HepG2 (cell line): Measurements from ENCODE around the gene IL17C. TPM values are rescaled to one million over a fixed set of nuclear protein-coding genes. Genes with fewer than 3 reads are reported as not detected.

ENCODE experiments used
- ELF3 ChIP-seq: IDR thresholded peaks from 2 replicates; pipeline ENCODE4 v1.6.1; 2016; ENCODE audit warnings: missing genetic modification reagents, missing compliant biosample characterization
- HCFC1 ChIP-seq: fragments of 150-350 bp; IDR thresholded peaks from 2 replicates; pipeline ENCODE4 v1.6.1; 2014; ENCODE audit warnings: low read depth, low read length
- KDM2A ChIP-seq: sonication (generic); formaldehyde crosslinking; IDR thresholded peaks from 2 replicates; pipeline ENCODE4 v1.4.0; 2020; ENCODE audit warnings: low read depth, missing genetic modification reagents, borderline replicate concordance
- PAF1 ChIP-seq: IDR thresholded peaks from 2 replicates; pipeline ENCODE4 v1.6.1; 2016; ENCODE audit warnings: missing genetic modification reagents, missing compliant biosample characterization
- PHF21A ChIP-seq: sonication (generic); formaldehyde crosslinking; IDR thresholded peaks from 2 replicates; pipeline ENCODE4 v1.5.0; 2020; ENCODE audit warnings: mild to moderate bottlenecking, missing genetic modification reagents
- POLR2AphosphoS2 ChIP-seq: IDR thresholded peaks from 2 replicates; pipeline ENCODE4 v1.6.1; 2011; ENCODE audit warnings: low read depth, low read length, improper control_type of control experiment
- RFX5 ChIP-seq: IDR thresholded peaks from 2 replicates; pipeline ENCODE4 v1.6.1; 2011; ENCODE audit warnings: low read depth, low read length, improper control_type of control experiment
- RFXANK ChIP-seq: IDR thresholded peaks from 2 replicates; pipeline ENCODE4 v1.6.1; 2016
- SAFB2 ChIP-seq: sonication (generic); formaldehyde crosslinking; IDR thresholded peaks from 2 replicates; pipeline ENCODE4 v1.5.1; 2020; ENCODE audit warnings: missing genetic modification reagents, low read depth, mild to moderate bottlenecking, borderline replicate concordance
- YEATS4 ChIP-seq: sonication (generic); formaldehyde crosslinking; IDR thresholded peaks from 2 replicates; pipeline ENCODE4 v1.4.0; 2020; ENCODE audit warnings: missing genetic modification reagents, borderline replicate concordance
- ZNF12 ChIP-seq: sonication (generic); formaldehyde crosslinking; IDR thresholded peaks from 2 replicates; pipeline ENCODE4 v1.5.0; 2020; ENCODE audit warnings: missing genetic modification reagents
- ZNF589 ChIP-seq: sonication (generic); formaldehyde crosslinking; conservative IDR thresholded peaks from 2 replicates; pipeline ENCODE4 v1.8.0; 2022; ENCODE audit warnings: mild to moderate bottlenecking, moderate library complexity, missing genetic modification reagents
- ZNF816 ChIP-seq: sonication (generic); formaldehyde crosslinking; IDR thresholded peaks from 2 replicates; pipeline ENCODE4 v1.8.0; 2022; ENCODE audit warnings: missing genetic modification reagents, mild to moderate bottlenecking, borderline replicate concordance
- polyA plus RNA-seq, 8 experiments: library from polyadenylated mRNA; depleted of rRNA in 3 of 8; stranded (reverse) in 7 of 8; unstranded in 1 of 8; fragments of >200 nt; fragmentation: Illumina TruSeq in 4 of 8; extraction: Trizol in 4 of 8; gene quantifications; 2 replicates each; pipeline versions ENCODE4 v1.2.1 to v1.2.3, GENCODE V29; 2011 to 2016; ENCODE audit warnings: low read depth in 4 of 8, missing spikeins in 1 of 8, mixed read lengths in 1 of 8; ENCODE audit not compliant: insufficient read depth in 1 of 8
- total RNA-seq, 5 experiments: library from RNA; depleted of rRNA; stranded (reverse); fragments of >200 nt; fragmentation: Illumina TruSeq; extraction: Trizol; gene quantifications; 2 replicates each; pipeline ENCODE4 v1.2.3, GENCODE V29; 2016; ENCODE audit warnings: low read depth in 1 of 5
- TF ChIP-seq, protein P1 (sequence below): sonication (generic); formaldehyde crosslinking; IDR thresholded peaks from 2 replicates; pipeline ENCODE4 v1.4.0; 2020; ENCODE audit warnings: missing genetic modification reagents
- TF ChIP-seq, protein P2 (sequence below): sonication (generic); formaldehyde crosslinking; IDR thresholded peaks from 2 replicates; pipeline ENCODE4 v1.8.1; 2023; ENCODE audit warnings: missing genetic modification reagents, inconsistent platforms, borderline replicate concordance
- TF ChIP-seq, protein P3 (sequence below): IDR thresholded peaks from 2 replicates; pipeline ENCODE4 v1.6.1; 2016

IL17C gene
- total and polyA plus RNA-seq, 2 of the 13 experiments (the other 11 are each of a cell fraction or from before 2014, with no cell fraction given) = not detected

DNA sequence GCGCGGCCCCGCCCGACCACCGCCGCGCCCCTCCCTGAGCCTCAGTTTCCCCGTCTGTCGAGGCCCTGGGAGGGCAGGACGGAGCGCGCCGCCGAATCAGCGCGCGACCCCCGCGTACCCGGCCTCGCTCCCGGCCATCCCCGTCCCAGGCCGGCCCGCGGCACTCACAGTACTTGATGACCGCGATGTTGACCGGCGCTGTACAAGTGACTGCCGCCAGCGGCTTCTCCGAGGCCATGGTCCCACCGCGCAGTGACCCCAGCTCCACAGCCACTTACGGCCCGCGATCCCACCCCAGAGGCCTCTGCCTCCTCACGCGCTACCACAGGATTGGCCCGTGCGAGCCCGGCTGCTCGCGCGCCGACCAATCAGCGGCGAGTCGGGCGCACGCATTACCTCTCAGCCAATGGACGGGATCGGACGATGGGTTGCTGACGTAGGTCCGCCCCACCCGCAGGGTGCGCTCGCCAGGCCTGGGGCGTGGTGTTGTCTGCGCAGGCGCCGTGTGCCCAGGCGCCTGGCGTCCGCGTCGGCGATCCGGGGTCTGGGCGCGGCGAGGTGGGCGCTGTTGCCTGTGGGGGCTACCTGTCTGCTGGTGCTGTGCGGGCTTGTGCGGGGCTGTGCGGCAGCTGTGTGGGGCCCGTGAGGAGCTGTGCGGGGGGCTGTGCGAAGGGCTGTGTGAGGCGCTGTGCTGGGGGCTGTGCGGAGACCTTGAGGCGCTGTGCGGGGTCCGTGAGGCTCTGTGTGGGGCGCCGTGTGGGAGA, 24.7 kb downstream of the IL17C start, which contains the start of gene MVD (continued):
- TF ChIP-seq ZNF589 (CRISPR knock-in tag) (peak; percentile 89), SAFB2 (CRISPR knock-in tag) (peak; percentile 72; the same call in 1 of the 2 replicates), KDM2A (CRISPR knock-in tag) (peak; percentile 76), ZNF12 (0 out of 2 replicates have a peak, but pooled peaks have one; percentile 30), YEATS4 (CRISPR knock-in tag) (peak; percentile 72; the same call in 1 of the 2 replicates), RFXANK (CRISPR knock-in tag) (peak; percentile 90), PHF21A (CRISPR knock-in tag) (peak; percentile 87), POLR2AphosphoS2 (no peak), HCFC1 (peak; percentile 33; the same call in 1 of the 2 replicates), ELF3 (0 out of 2 replicates have a peak, but pooled peaks have one; percentile 46), ZNF816 (CRISPR knock-in tag) (peak; percentile 83; the same call in 1 of the 2 replicates), PAF1 (CRISPR knock-in tag) (no peak), RFX5 (peak; percentile 90)
- TF ChIP-seq, protein P1, sequence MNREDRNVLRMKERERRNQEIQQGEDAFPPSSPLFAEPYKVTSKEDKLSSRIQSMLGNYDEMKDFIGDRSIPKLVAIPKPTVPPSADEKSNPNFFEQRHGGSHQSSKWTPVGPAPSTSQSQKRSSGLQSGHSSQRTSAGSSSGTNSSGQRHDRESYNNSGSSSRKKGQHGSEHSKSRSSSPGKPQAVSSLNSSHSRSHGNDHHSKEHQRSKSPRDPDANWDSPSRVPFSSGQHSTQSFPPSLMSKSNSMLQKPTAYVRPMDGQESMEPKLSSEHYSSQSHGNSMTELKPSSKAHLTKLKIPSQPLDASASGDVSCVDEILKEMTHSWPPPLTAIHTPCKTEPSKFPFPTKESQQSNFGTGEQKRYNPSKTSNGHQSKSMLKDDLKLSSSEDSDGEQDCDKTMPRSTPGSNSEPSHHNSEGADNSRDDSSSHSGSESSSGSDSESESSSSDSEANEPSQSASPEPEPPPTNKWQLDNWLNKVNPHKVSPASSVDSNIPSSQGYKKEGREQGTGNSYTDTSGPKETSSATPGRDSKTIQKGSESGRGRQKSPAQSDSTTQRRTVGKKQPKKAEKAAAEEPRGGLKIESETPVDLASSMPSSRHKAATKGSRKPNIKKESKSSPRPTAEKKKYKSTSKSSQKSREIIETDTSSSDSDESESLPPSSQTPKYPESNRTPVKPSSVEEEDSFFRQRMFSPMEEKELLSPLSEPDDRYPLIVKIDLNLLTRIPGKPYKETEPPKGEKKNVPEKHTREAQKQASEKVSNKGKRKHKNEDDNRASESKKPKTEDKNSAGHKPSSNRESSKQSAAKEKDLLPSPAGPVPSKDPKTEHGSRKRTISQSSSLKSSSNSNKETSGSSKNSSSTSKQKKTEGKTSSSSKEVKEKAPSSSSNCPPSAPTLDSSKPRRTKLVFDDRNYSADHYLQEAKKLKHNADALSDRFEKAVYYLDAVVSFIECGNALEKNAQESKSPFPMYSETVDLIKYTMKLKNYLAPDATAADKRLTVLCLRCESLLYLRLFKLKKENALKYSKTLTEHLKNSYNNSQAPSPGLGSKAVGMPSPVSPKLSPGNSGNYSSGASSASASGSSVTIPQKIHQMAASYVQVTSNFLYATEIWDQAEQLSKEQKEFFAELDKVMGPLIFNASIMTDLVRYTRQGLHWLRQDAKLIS (CRISPR knock-in tag) = 0 out of 2 replicates have a peak, but pooled peaks have one; percentile 78
- TF ChIP-seq, protein P2, sequence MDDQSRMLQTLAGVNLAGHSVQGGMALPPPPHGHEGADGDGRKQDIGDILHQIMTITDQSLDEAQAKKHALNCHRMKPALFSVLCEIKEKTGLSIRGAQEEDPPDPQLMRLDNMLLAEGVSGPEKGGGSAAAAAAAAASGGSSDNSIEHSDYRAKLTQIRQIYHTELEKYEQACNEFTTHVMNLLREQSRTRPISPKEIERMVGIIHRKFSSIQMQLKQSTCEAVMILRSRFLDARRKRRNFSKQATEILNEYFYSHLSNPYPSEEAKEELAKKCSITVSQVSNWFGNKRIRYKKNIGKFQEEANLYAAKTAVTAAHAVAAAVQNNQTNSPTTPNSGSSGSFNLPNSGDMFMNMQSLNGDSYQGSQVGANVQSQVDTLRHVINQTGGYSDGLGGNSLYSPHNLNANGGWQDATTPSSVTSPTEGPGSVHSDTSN (CRISPR knock-in tag) = peak; percentile 73; the same call in 1 of the 2 replicates
- TF ChIP-seq, protein P3, sequence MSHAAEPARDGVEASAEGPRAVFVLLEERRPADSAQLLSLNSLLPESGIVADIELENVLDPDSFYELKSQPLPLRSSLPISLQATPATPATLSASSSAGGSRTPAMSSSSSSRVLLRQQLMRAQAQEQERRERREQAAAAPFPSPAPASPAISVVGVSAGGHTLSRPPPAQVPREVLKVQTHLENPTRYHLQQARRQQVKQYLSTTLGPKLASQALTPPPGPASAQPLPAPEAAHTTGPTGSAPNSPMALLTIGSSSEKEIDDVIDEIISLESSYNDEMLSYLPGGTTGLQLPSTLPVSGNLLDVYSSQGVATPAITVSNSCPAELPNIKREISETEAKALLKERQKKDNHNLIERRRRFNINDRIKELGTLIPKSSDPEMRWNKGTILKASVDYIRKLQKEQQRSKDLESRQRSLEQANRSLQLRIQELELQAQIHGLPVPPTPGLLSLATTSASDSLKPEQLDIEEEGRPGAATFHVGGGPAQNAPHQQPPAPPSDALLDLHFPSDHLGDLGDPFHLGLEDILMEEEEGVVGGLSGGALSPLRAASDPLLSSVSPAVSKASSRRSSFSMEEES = peak; percentile 64
